Central memory CD8-positive, alpha-beta T cell (primary cell): ENCODE results near the gene CNOT6L.
A peak's percentile ranks its signal among the peaks of the same experiment; 100 is the strongest.
"Not testable (repeated sequence)": the region's sequence is repeated elsewhere in the genome, so short reads cannot be mapped to it uniquely, and the experiment has no call there.

ENCODE experiments used
- ATAC-seq: fragments of 150-1000 bp; cut with Tn5 transposase; replicated peaks from 2 replicates; pipeline ENCODE4 v1.10.0; 2022; ENCODE audit warnings: mild to moderate bottlenecking, moderate FRiP score, moderate number of reproducible peaks; ENCODE audit not compliant: poor library complexity, severe bottlenecking; ENCODE audit errors: extremely low read depth
- DNase-seq, 2 donors: peaks; one replicate each; pipeline ENCODE4 v3.0.0; 2021; ENCODE audit warnings: low spot score in 2 of 2
- H3K27ac Mint-ChIP-seq: one replicate; pipeline ENCODE4 v1.8.0; 2022; ENCODE audit warnings: low read depth, mild to moderate bottlenecking, moderate library complexity, mixed read lengths
- H3K27me3 Mint-ChIP-seq: one replicate; pipeline ENCODE4 v1.8.0; 2022; ENCODE audit warnings: mixed read lengths
- H3K36me3 Mint-ChIP-seq: one replicate; pipeline ENCODE4 v1.8.0; 2022; ENCODE audit warnings: mild to moderate bottlenecking, moderate library complexity, mixed read lengths; ENCODE audit not compliant: insufficient read depth
- H3K4me1 Mint-ChIP-seq: one replicate; pipeline ENCODE4 v1.8.0; 2022; ENCODE audit warnings: mixed read lengths
- H3K4me3 Mint-ChIP-seq: one replicate; pipeline ENCODE4 v1.8.0; 2022; ENCODE audit warnings: mild to moderate bottlenecking, moderate library complexity, mixed read lengths
- H3K9me3 Mint-ChIP-seq: one replicate; pipeline ENCODE4 v1.8.0; 2022; ENCODE audit warnings: mixed read lengths

CNOT6L gene

GRCh38 chr4:77762531-77762930 is 56.6 kb downstream of the CNOT6L start:
- Mint-ChIP-seq H3K27ac (peak overlapping the region; percentile 42), H3K4me1 (peaks cover 64% of the 10 kb centered on the region), H3K4me3 (no peak overlapping the region), H3K9me3 (peaks cover 5% of the 10 kb centered on the region), H3K27me3 (no peaks in the 10 kb centered on the region), H3K36me3 (peaks cover 34% of the 10 kb centered on the region)
- no peak for ATAC-seq
- DNase-seq = no peak

- Mint-ChIP-seq H3K4me1 (peaks cover 60% of the 10 kb centered on the region), H3K9me3 (peaks cover 5% of the 10 kb centered on the region), H3K27me3 (no peaks in the 10 kb centered on the region), H3K4me3 (peak overlapping the region; percentile 21), H3K36me3 (peaks cover 27% of the 10 kb centered on the region), H3K27ac (no peak overlapping the region)
- ATAC-seq (no peak), DNase-seq (no peak)
Observed at GRCh38 chr4:77761595-77761994, 57.6 kb downstream of the CNOT6L start.

- Mint-ChIP-seq H3K4me1 (peaks cover 57% of the 10 kb centered on the region), H3K27ac (no peak overlapping the region), H3K4me3 (no peak overlapping the region), H3K9me3 (peaks cover 5% of the 10 kb centered on the region), H3K27me3 (no peaks in the 10 kb centered on the region), H3K36me3 (peaks cover 41% of the 10 kb centered on the region)
- no peak for ATAC-seq
- no peak for DNase-seq
Observed at GRCh38 chr4:77758804-77759203, 60.4 kb downstream of the CNOT6L start.

GRCh38 chr4:77751764-77752163 is 67.4 kb downstream of the CNOT6L start:
- DNase-seq (no peak), ATAC-seq (no peak)
- Mint-ChIP-seq H3K36me3 (peaks cover 42% of the 10 kb centered on the region), H3K4me3 (no peak overlapping the region), H3K9me3 (no peaks in the 10 kb centered on the region), H3K27me3 (no peaks in the 10 kb centered on the region), H3K4me1 (peaks cover 38% of the 10 kb centered on the region), H3K27ac (peak overlapping the region; percentile 36)

GRCh38 chr4:77745792-77746191 is 73.4 kb downstream of the CNOT6L start:
- H3K27me3 Mint-ChIP-seq = no peaks in the 10 kb centered on the region
- DNase-seq = no peak
- peaks cover 24% of the 10 kb centered on the region for H3K4me1 Mint-ChIP-seq
- H3K9me3 Mint-ChIP-seq = no peaks in the 10 kb centered on the region
- H3K27ac Mint-ChIP-seq = no peak overlapping the region
- peaks cover 45% of the 10 kb centered on the region for H3K36me3 Mint-ChIP-seq
- H3K4me3 Mint-ChIP-seq = no peak overlapping the region
- no peak for ATAC-seq

GRCh38 chr4:77742054-77742453 is 77.1 kb downstream of the CNOT6L start:
- ATAC-seq = no peak
- DNase-seq = no peak
- H3K27ac Mint-ChIP-seq = no peak overlapping the region
- H3K4me3 Mint-ChIP-seq = no peak overlapping the region
- peaks cover 56% of the 10 kb centered on the region for H3K36me3 Mint-ChIP-seq
- H3K27me3 Mint-ChIP-seq = no peaks in the 10 kb centered on the region
- peaks cover 24% of the 10 kb centered on the region for H3K4me1 Mint-ChIP-seq
- H3K9me3 Mint-ChIP-seq = no peaks in the 10 kb centered on the region

GRCh38 chr4:77740480-77740879 is 78.7 kb downstream of the CNOT6L start:
- DNase-seq (no peak), ATAC-seq (no peak)
- no peaks in the 10 kb centered on the region for H3K27me3 Mint-ChIP-seq
- H3K27ac Mint-ChIP-seq = no peak overlapping the region
- H3K9me3 Mint-ChIP-seq = no peaks in the 10 kb centered on the region
- peaks cover 48% of the 10 kb centered on the region for H3K36me3 Mint-ChIP-seq
- no peak overlapping the region for H3K4me3 Mint-ChIP-seq
- H3K4me1 Mint-ChIP-seq = peaks cover 34% of the 10 kb centered on the region

GRCh38 chr4:77734928-77735327 is 84.2 kb downstream of the CNOT6L start:
- peak overlapping the region; percentile 57 for H3K4me3 Mint-ChIP-seq
- peaks cover 50% of the 10 kb centered on the region for H3K36me3 Mint-ChIP-seq
- H3K9me3 Mint-ChIP-seq = no peaks in the 10 kb centered on the region
- peak; percentile 86 for ATAC-seq
- peak overlapping the region; percentile 90 for H3K27ac Mint-ChIP-seq
- no peaks in the 10 kb centered on the region for H3K27me3 Mint-ChIP-seq
- peaks cover 58% of the 10 kb centered on the region for H3K4me1 Mint-ChIP-seq
- peak in 1 of 2 donors; percentile 16 for DNase-seq

- H3K27ac Mint-ChIP-seq = no peak overlapping the region
- peaks cover 51% of the 10 kb centered on the region for H3K36me3 Mint-ChIP-seq
- no peak for DNase-seq
- peaks cover 57% of the 10 kb centered on the region for H3K4me1 Mint-ChIP-seq
- no peak for ATAC-seq
- H3K27me3 Mint-ChIP-seq = no peaks in the 10 kb centered on the region
- no peak overlapping the region for H3K4me3 Mint-ChIP-seq
- H3K9me3 Mint-ChIP-seq = no peaks in the 10 kb centered on the region
Observed at GRCh38 chr4:77731656-77732055, 87.5 kb downstream of the CNOT6L start.

GRCh38 chr4:77728420-77728819 is 90.7 kb downstream of the CNOT6L start:
- Mint-ChIP-seq H3K4me1 (peaks cover 35% of the 10 kb centered on the region), H3K9me3 (no peaks in the 10 kb centered on the region), H3K27me3 (no peaks in the 10 kb centered on the region), H3K36me3 (peaks cover 70% of the 10 kb centered on the region), H3K27ac (peak overlapping the region; percentile 51), H3K4me3 (no peak overlapping the region)
- no peak for DNase-seq
- ATAC-seq = no peak

- no peaks in the 10 kb centered on the region for H3K27me3 Mint-ChIP-seq
- H3K4me1 Mint-ChIP-seq = peaks cover 6% of the 10 kb centered on the region
- H3K27ac Mint-ChIP-seq = no peak overlapping the region
- peaks cover 44% of the 10 kb centered on the region for H3K36me3 Mint-ChIP-seq
- no peak overlapping the region for H3K4me3 Mint-ChIP-seq
- no peaks in the 10 kb centered on the region for H3K9me3 Mint-ChIP-seq
- DNase-seq (no peak), ATAC-seq (no peak)
Observed at GRCh38 chr4:77721073-77721472, 98.1 kb downstream of the CNOT6L start.

- not testable (repeated sequence) for H3K27ac Mint-ChIP-seq, H3K27me3 Mint-ChIP-seq, H3K9me3 Mint-ChIP-seq, DNase-seq, H3K4me1 Mint-ChIP-seq, ATAC-seq, H3K4me3 Mint-ChIP-seq
- H3K36me3 Mint-ChIP-seq = peaks cover 30% of the 10 kb centered on the region
Observed at GRCh38 chr4:77718500-77718899, 100.7 kb downstream of the CNOT6L start.

- Mint-ChIP-seq H3K4me1 (peaks cover 7% of the 10 kb centered on the region), H3K27ac (peak overlapping the region; percentile 32), H3K36me3 (peaks cover 35% of the 10 kb centered on the region), H3K27me3 (no peaks in the 10 kb centered on the region), H3K4me3 (no peak overlapping the region), H3K9me3 (no peaks in the 10 kb centered on the region)
- no peak for DNase-seq
- ATAC-seq = no peak
Observed at GRCh38 chr4:77715414-77716290, 103.5 kb downstream of the CNOT6L start.
